ENCODE measurements around the gene CAPN12. TPM values are rescaled to one million over a fixed set of nuclear protein-coding genes. Genes with fewer than 3 reads are reported as not detected.

CAPN12 gene
- polyA plus RNA-seq, 1 of the 3 experiments (the other 2 are of a cell fraction) = 3.0 TPM

GRCh38 chr19:38701455-38702063, 42.7 kb downstream of the CAPN12 start:
- Histone ChIP-seq H3K4me1 (ENCODE audit: control insufficient read depth in 1 of 2, insufficient read depth in 2 of 2, low read depth in 1 of 2, low read length in 1 of 2) (peaks cover 0 to 25% of the 10 kb centered on the region in 2 experiments; a peak in 1 of 4 replicates), H4K20me1 (ENCODE audit: insufficient read depth) (peaks cover 55% of the 10 kb centered on the region), H3K4me3 (ENCODE audit: low read depth in 2 of 2, low read length in 1 of 2) (no peak overlapping the region), H3K9ac (no peak overlapping the region), H3K27me3 (ENCODE audit: insufficient read depth) (no peaks in the 10 kb centered on the region), H3K36me3 (replicated peaks in 1 of 2; ENCODE audit: control insufficient read depth in 1 of 2, insufficient read depth in 2 of 2, low read length in 1 of 2) (peaks cover 34 to 66% of the 10 kb centered on the region in 2 experiments), H3K27ac (ENCODE audit: low read depth in 2 of 2, low read length in 1 of 2) (no peak overlapping the region), H2AFZ (ENCODE audit: low read depth) (no peak overlapping the region), H3K9me2 (no peaks in the 10 kb centered on the region), H3K9me3 (no peaks in the 10 kb centered on the region), H3K79me2 (ENCODE audit: insufficient read depth) (peaks cover 100% of the 10 kb centered on the region), H3K4me2 (no peak overlapping the region), H3F3A (replicated peaks; ENCODE audit: insufficient read depth) (peaks cover 3% of the 10 kb centered on the region)
- no peak for DNase-seq
- 95% methylated on average over 10 of the region's 11 CpGs for WGBS (ENCODE audit: low lambda C conversion rate)
- POLR2A ChIA-PET = no interaction called here
- TF ChIP-seq MEF2A (IDR thresholded peaks at IDR 0.05; ENCODE audit: borderline replicate concordance, low read depth) (no peak), RXRA (IDR thresholded peaks at IDR 0.05; ENCODE audit: borderline replicate concordance, low read depth) (no peak), RFX5 (IDR thresholded peaks at IDR 0.05; ENCODE audit: low read length) (no peak), TCF12 (IDR thresholded peaks at IDR 0.05) (no peak), SMC3 (IDR thresholded peaks at IDR 0.05; ENCODE audit: low read depth, low read length) (no peak), ELF1 (IDR thresholded peaks at IDR 0.05) (no peak)
- TF ChIP-seq, protein P1, sequence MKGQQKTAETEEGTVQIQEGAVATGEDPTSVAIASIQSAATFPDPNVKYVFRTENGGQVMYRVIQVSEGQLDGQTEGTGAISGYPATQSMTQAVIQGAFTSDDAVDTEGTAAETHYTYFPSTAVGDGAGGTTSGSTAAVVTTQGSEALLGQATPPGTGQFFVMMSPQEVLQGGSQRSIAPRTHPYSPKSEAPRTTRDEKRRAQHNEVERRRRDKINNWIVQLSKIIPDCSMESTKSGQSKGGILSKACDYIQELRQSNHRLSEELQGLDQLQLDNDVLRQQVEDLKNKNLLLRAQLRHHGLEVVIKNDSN (IDR thresholded peaks at IDR 0.05; ENCODE audit: borderline replicate concordance, low read depth) = no peak
- TF ChIP-seq, protein P2, sequence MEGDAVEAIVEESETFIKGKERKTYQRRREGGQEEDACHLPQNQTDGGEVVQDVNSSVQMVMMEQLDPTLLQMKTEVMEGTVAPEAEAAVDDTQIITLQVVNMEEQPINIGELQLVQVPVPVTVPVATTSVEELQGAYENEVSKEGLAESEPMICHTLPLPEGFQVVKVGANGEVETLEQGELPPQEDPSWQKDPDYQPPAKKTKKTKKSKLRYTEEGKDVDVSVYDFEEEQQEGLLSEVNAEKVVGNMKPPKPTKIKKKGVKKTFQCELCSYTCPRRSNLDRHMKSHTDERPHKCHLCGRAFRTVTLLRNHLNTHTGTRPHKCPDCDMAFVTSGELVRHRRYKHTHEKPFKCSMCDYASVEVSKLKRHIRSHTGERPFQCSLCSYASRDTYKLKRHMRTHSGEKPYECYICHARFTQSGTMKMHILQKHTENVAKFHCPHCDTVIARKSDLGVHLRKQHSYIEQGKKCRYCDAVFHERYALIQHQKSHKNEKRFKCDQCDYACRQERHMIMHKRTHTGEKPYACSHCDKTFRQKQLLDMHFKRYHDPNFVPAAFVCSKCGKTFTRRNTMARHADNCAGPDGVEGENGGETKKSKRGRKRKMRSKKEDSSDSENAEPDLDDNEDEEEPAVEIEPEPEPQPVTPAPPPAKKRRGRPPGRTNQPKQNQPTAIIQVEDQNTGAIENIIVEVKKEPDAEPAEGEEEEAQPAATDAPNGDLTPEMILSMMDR (IDR thresholded peaks at IDR 0.05) = no peak
- CTCF ChIA-PET = interaction anchor here (0.6 to 1.5 kb wide), 6 partner anchors 12 to 299 kb away, joined by 3 to 5 read pairs (median 3); partner anchors contain the start of gene FAM98C

DNA sequence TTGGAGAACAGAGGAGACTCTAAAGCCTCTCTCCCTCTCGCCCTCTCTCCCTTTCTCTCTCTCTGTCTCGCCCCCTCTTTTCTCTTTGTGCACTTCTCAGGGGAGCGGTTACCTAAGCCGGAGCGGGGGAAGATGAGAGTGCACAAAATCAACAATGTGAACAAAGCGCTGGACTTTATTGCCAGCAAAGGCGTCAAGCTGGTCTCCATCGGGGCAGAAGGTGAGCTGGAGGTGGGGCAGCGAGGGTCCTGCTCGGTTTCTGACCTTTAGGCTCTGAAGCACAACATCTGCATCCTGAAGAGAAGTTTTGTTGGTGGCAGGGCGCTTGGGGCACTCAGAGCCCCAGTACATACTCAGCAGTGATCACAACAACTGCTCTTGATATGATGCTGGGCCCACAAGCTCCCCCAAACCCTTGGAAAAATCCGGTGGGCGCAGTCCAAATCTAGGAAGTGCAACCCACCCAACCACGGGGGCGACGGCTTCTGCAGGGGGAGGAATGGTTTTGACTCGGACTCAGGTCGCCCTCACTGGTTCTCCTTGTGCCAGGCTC, 43.3 kb downstream of the CAPN12 start:
- CTCF ChIA-PET = interaction anchor here (0.7 to 1.8 kb wide), 5 partner anchors 12 to 186 kb away, joined by 3 to 5 read pairs (median 4); no protein-coding TSS in a partner anchor
- Histone ChIP-seq H3K79me2 (ENCODE audit: insufficient read depth) (peaks cover 100% of the 10 kb centered on the region), H3K9me2 (no peaks in the 10 kb centered on the region), H3K4me1 (ENCODE audit: control insufficient read depth in 1 of 2, insufficient read depth in 2 of 2, low read depth in 1 of 2, low read length in 1 of 2) (peaks cover 0 to 30% of the 10 kb centered on the region in 2 experiments; a peak in 1 of 4 replicates), H3K27me3 (ENCODE audit: insufficient read depth) (no peaks in the 10 kb centered on the region), H3K4me2 (no peak overlapping the region), H4K20me1 (ENCODE audit: insufficient read depth) (peaks cover 55% of the 10 kb centered on the region), H3K9me3 (no peaks in the 10 kb centered on the region), H3F3A (replicated peaks; ENCODE audit: insufficient read depth) (peaks cover 3% of the 10 kb centered on the region), H3K4me3 (ENCODE audit: low read depth in 2 of 2, low read length in 1 of 2) (no peak overlapping the region), H3K9ac (no peak overlapping the region), H3K27ac (ENCODE audit: low read depth in 2 of 2, low read length in 1 of 2) (no peak overlapping the region), H3K36me3 (replicated peaks in 1 of 2; ENCODE audit: control insufficient read depth in 1 of 2, insufficient read depth in 2 of 2, low read length in 1 of 2) (peaks cover 31 to 67% of the 10 kb centered on the region in 2 experiments), H2AFZ (ENCODE audit: low read depth) (no peak overlapping the region)
- WGBS (ENCODE audit: low lambda C conversion rate) = 96% methylated on average over 16 of the region's 18 CpGs
- no peak for DNase-seq
- POLR2A ChIA-PET = no interaction called here
- TF ChIP-seq FOSL2 (IDR thresholded peaks at IDR 0.05; ENCODE audit: borderline replicate concordance, low read depth) (no peak), RFX5 (IDR thresholded peaks at IDR 0.05; ENCODE audit: low read length) (no peak), IRF3 (IDR thresholded peaks at IDR 0.05; ENCODE audit: low read depth, low read length) (no peak), PBX3 (IDR thresholded peaks at IDR 0.05) (no peak), RXRA (IDR thresholded peaks at IDR 0.05; ENCODE audit: borderline replicate concordance, low read depth) (no peak)
- TF ChIP-seq, protein P2 (IDR thresholded peaks at IDR 0.05) = no peak
- TF ChIP-seq, protein P1 (IDR thresholded peaks at IDR 0.05; ENCODE audit: borderline replicate concordance, low read depth) = no peak
